ENCODE data around the gene FBXL14. TPM values are rescaled to one million over a fixed set of nuclear protein-coding genes. Genes with fewer than 3 reads are reported as not detected.

Gene FBXL14
- total RNA-seq, 1 experiment from 2014 or later = 19.4 TPM

DNA sequence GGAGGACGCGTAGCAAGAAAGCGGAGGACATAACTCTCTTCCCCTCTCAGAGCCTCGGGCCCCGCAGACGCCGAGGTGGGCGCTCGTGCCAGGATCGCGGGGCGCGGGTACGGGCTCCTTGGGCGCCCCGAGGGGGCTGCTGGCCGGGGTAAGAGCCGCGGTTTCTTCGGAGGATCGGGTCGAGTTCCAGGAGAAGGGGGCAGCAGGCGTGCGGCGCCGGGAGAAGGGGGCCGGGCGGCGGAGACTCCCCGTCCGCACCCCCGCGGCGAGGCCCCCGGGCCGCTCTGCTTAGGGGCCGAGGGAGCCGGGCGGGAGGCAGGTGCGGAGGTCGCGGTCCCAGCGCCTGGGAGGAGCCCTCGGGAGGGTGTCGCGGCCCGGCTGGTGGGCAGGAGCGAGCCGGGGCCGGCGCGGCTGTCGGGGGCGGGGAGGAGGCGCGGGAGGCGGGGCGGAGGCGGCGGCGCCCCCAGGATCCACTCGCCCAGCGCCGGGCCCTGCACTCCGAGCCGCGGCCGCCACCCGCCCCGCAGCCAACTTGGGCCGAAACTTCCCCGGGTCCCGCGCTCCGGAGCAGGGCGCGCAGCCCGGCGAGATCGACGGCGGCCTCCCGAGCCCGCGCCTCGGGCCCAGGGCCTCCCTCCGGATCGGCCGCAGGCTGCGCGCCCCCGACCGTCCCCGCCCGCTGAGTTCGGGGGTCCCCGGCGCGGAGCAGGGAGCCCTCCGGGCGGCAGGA is 64.4 kb downstream of the FBXL14 start:
- CTCF ChIA-PET = no interaction called here
- Mint-ChIP-seq H3K27me3 (ENCODE audit: unreplicated experiment) (peaks cover 84% of the 10 kb centered on the region), H3K4me3 (ENCODE audit: low read depth, unreplicated experiment) (peak overlapping the region; percentile 58), H3K4me1 (ENCODE audit: low read depth, unreplicated experiment) (peaks cover 12% of the 10 kb centered on the region), H3K9me3 (ENCODE audit: low read depth, unreplicated experiment) (no peaks in the 10 kb centered on the region), H3K36me3 (ENCODE audit: insufficient read depth, unreplicated experiment) (no peaks in the 10 kb centered on the region), H3K27ac (ENCODE audit: unreplicated experiment) (no peak overlapping the region)
- intact Hi-C loops (cut with micrococcal nuclease; ENCODE audit: unreplicated experiment) = no loop called here
- DNase-seq = peak; percentile 11
- TF ChIP-seq, protein P1, sequence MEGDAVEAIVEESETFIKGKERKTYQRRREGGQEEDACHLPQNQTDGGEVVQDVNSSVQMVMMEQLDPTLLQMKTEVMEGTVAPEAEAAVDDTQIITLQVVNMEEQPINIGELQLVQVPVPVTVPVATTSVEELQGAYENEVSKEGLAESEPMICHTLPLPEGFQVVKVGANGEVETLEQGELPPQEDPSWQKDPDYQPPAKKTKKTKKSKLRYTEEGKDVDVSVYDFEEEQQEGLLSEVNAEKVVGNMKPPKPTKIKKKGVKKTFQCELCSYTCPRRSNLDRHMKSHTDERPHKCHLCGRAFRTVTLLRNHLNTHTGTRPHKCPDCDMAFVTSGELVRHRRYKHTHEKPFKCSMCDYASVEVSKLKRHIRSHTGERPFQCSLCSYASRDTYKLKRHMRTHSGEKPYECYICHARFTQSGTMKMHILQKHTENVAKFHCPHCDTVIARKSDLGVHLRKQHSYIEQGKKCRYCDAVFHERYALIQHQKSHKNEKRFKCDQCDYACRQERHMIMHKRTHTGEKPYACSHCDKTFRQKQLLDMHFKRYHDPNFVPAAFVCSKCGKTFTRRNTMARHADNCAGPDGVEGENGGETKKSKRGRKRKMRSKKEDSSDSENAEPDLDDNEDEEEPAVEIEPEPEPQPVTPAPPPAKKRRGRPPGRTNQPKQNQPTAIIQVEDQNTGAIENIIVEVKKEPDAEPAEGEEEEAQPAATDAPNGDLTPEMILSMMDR (IDR thresholded peaks at IDR 0.05; ENCODE audit: unreplicated experiment) = no peak
- BruUV-seq (replicated peaks) = no TSS peak

DNA sequence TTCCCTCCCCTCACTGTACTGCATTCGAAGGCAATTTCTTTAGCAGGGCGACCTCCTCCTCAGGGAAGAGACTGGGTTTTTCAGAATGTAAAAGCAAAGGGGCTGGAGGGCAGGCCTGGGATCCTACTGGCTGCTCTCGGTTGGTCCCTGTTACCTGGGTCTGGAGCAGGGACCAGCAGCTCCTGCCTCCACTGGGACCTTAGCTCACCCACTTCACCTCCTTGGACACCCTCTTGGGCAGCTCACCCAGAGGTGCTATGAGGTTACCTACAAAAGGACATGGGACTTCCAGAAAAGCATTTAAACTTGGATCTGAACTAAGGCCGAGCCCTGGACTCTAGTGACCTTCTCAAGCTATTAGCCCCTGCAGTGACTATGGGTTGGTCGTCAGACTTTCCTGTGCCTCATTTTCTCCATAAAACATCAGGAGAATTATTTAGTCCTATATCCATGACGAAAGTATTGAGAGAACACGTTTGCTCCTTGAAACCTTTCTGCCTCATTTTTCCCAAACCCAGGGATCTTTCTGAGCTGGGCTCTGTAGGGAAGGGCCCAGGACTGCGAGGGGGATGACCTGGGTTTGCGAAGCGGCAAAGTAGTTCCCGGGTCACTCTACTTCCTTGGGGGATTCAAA is 65.0 kb downstream of the FBXL14 start:
- no peak for DNase-seq
- H3K27me3 Mint-ChIP-seq (ENCODE audit: unreplicated experiment) = peaks cover 89% of the 10 kb centered on the region
- CTCF ChIA-PET = interaction anchor here (0.5 kb wide), 1 partner anchor 621 kb away, joined by 3 read pairs; no protein-coding TSS in a partner anchor
- no peaks in the 10 kb centered on the region for H3K36me3 Mint-ChIP-seq (ENCODE audit: insufficient read depth, unreplicated experiment)
- intact Hi-C loops (cut with micrococcal nuclease; ENCODE audit: unreplicated experiment) = no loop called here
- H3K4me1 Mint-ChIP-seq (ENCODE audit: low read depth, unreplicated experiment) = peaks cover 11% of the 10 kb centered on the region
- TF ChIP-seq, protein P1 (IDR thresholded peaks at IDR 0.05; ENCODE audit: unreplicated experiment) = no peak
- H3K9me3 Mint-ChIP-seq (ENCODE audit: low read depth, unreplicated experiment) = no peaks in the 10 kb centered on the region
- no TSS peak for BruUV-seq (replicated peaks)
- H3K27ac Mint-ChIP-seq (ENCODE audit: unreplicated experiment) = no peak overlapping the region
- H3K4me3 Mint-ChIP-seq (ENCODE audit: low read depth, unreplicated experiment) = peak overlapping the region; percentile 58

DNA sequence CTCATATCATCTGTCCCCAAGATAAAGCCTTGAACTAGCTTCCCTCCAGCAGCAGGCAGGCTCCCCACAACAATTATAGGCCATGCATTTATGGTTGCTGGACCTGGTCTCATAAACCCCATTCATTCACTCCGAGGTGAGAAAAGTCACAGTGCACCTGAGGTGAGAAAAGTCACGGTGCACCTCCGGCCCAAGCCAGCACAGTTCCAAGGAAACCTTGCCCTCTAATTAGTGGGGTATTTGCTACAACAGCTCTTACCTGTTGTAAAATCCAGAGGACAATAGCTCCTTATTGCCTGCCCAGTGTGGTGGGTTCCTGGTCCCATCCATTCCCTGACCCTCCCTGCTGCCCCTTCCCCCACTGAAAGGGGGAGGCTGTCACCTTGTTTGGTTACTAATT is 65.6 kb downstream of the FBXL14 start:
- Mint-ChIP-seq H3K27ac (ENCODE audit: unreplicated experiment) (no peak overlapping the region), H3K27me3 (ENCODE audit: unreplicated experiment) (peaks cover 89% of the 10 kb centered on the region), H3K4me1 (ENCODE audit: low read depth, unreplicated experiment) (peaks cover 5% of the 10 kb centered on the region), H3K9me3 (ENCODE audit: low read depth, unreplicated experiment) (no peaks in the 10 kb centered on the region), H3K4me3 (ENCODE audit: low read depth, unreplicated experiment) (no peak overlapping the region), H3K36me3 (ENCODE audit: insufficient read depth, unreplicated experiment) (no peaks in the 10 kb centered on the region)
- CTCF ChIA-PET = interaction anchor here (0.5 to 0.6 kb wide), 2 partner anchors 232 to 621 kb away, joined by 3 read pairs; no protein-coding TSS in a partner anchor
- BruUV-seq (replicated peaks) = no TSS peak
- TF ChIP-seq, protein P1 (IDR thresholded peaks at IDR 0.05; ENCODE audit: unreplicated experiment) = no peak
- intact Hi-C loops (cut with micrococcal nuclease; ENCODE audit: unreplicated experiment) = no loop called here
- no peak for DNase-seq

DNA sequence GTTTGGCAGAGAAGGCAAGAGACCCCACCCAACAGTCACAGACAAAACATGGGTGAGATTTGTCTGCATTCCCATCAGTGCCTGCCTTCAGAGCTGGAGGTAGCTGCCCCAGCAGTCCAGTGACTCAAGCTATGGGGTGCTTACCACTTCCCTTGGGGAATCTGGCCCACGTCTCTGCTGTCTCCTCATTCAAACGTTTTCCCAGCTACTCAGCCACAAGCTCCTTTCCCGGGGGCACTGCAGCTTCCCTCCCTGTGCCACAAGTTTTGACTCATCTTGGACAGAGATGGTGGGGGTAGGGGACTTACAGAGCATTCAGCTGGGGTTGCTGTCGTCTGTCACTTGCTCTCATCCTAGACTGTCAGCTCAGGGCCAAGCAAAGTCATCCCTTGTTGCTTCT is 66.6 kb downstream of the FBXL14 start:
- TF ChIP-seq, protein P1 (IDR thresholded peaks at IDR 0.05; ENCODE audit: unreplicated experiment) = no peak
- Mint-ChIP-seq H3K27me3 (ENCODE audit: unreplicated experiment) (peaks cover 86% of the 10 kb centered on the region), H3K27ac (ENCODE audit: unreplicated experiment) (no peak overlapping the region), H3K4me1 (ENCODE audit: low read depth, unreplicated experiment) (no peaks in the 10 kb centered on the region), H3K4me3 (ENCODE audit: low read depth, unreplicated experiment) (no peak overlapping the region), H3K36me3 (ENCODE audit: insufficient read depth, unreplicated experiment) (no peaks in the 10 kb centered on the region), H3K9me3 (ENCODE audit: low read depth, unreplicated experiment) (no peaks in the 10 kb centered on the region)
- BruUV-seq (replicated peaks) = no TSS peak
- no peak for DNase-seq
- intact Hi-C loops (cut with micrococcal nuclease; ENCODE audit: unreplicated experiment) = no loop called here
- CTCF ChIA-PET = no interaction called here
